T-helper 2 cell treated with Interferon-gamma antibody and Interleukin-4, amounts not matched to agents 5 μg/mL and 100 μg/mL, for 36 hours (primary cell): Measurements from ENCODE around the gene CCDC54.
"Not testable (repeated sequence)": the region's sequence is repeated elsewhere in the genome, so short reads cannot be mapped to it uniquely, and the experiment has no call there.

Experiments used
- DNase-seq: peaks from one replicate; pipeline ENCODE4 v3.0.0; 2021; ENCODE audit warnings: low spot score
- H3K27ac Mint-ChIP-seq: one replicate; pipeline ENCODE4 v1.8.0; 2021; ENCODE audit warnings: mild to moderate bottlenecking, mixed read lengths
- H3K27me3 Mint-ChIP-seq: one replicate; pipeline ENCODE4 v1.8.0; 2021; ENCODE audit warnings: low read depth, mixed read lengths
- H3K36me3 Mint-ChIP-seq: one replicate; pipeline ENCODE4 v1.8.0; 2021; ENCODE audit warnings: low read depth, mixed read lengths
- H3K4me1 Mint-ChIP-seq: one replicate; pipeline ENCODE4 v1.8.0; 2021; ENCODE audit warnings: low read depth, mixed read lengths
- H3K4me3 Mint-ChIP-seq: one replicate; pipeline ENCODE4 v1.8.0; 2022; ENCODE audit warnings: mild to moderate bottlenecking, moderate library complexity, mixed read lengths
- H3K9me3 Mint-ChIP-seq: one replicate; pipeline ENCODE4 v1.8.0; 2021; ENCODE audit warnings: mixed read lengths

Gene CCDC54

DNA sequence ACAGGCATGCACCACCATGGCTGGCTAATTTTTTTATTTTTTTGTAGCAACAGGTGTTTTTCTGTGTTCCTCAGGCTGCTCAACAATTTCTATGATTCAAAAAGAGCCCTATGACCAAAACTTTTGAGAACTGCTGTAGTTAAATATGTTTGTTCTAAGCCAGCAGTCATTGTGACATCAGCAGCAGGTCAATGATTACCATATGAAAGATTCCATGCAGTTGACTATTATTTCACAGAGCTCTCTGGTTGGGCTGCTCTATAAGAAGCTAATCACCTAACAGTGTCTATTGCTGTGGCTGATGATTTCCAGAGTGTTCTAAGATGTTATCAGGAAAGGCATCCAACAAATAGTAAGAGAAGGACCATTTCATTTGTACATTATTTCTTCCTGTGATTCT lies at the start of gene CCDC54:
TSS of gene CCDC54 (plus strand) at position 289 of the 400 bp plus-strand sequence. CDS start 149 bp downstream, outside the sequence.
- H3K4me1 Mint-ChIP-seq: no peaks in the 10 kb centered on the region
- DNase-seq: no peak
- H3K9me3 Mint-ChIP-seq: no peaks in the 10 kb centered on the region
- H3K27me3 Mint-ChIP-seq: peaks cover 23% of the 10 kb centered on the region
- no peak within 1 kb of the TSS for H3K27ac Mint-ChIP-seq
- H3K4me3 Mint-ChIP-seq: no peak within 1 kb of the TSS
- H3K36me3 Mint-ChIP-seq: no peaks in the 10 kb centered on the region

DNA sequence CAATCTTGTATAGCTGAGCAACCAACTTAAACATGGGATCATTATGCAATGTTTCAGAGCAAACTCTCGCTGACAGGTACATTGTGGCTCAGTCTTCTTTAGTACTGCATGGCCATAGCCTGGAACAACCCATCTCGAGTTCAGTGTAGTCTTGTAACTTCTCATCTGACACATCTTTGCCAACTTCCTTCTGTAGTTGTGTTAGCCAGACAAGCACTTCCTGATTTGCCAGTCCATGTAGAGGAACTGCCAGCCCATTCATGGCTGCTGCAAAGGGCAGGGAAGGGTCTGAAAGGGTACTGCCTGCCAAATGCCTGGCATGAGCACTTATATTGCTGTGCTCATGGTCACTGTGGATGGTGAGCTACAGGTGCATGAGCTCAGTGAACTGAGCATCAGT lies 49.2 kb upstream of the CCDC54 start:
- H3K9me3 Mint-ChIP-seq: no peaks in the 10 kb centered on the region
- DNase-seq: no peak
- H3K27ac Mint-ChIP-seq: no peak overlapping the region
- no peaks in the 10 kb centered on the region for H3K27me3 Mint-ChIP-seq
- H3K36me3 Mint-ChIP-seq: no peaks in the 10 kb centered on the region
- H3K4me3 Mint-ChIP-seq: no peak overlapping the region
- no peaks in the 10 kb centered on the region for H3K4me1 Mint-ChIP-seq

DNA sequence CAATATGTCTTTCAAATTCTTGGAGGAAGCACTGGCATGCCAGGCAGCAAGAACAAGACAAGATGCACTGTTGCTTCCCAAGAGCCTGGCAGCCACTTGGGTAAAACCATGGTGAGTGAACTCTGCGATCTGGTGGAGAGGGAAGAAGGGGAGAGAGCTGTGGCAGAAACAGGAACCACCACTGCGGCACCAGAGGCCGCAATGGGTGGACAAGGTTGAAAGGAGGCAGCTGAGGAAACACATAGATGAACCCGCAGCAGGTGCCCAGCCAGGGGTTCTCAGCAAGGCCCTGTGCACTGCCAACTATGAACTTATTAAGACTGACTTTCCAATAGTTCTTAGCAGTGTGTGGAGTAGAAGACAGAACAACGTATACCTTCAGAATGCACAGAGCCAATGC lies 48.2 kb upstream of the CCDC54 start:
- Mint-ChIP-seq H3K36me3 (no peaks in the 10 kb centered on the region), H3K27me3 (no peaks in the 10 kb centered on the region), H3K9me3 (no peaks in the 10 kb centered on the region), H3K4me3 (no peak overlapping the region), H3K27ac (no peak overlapping the region), H3K4me1 (no peaks in the 10 kb centered on the region)
- no peak for DNase-seq

DNA sequence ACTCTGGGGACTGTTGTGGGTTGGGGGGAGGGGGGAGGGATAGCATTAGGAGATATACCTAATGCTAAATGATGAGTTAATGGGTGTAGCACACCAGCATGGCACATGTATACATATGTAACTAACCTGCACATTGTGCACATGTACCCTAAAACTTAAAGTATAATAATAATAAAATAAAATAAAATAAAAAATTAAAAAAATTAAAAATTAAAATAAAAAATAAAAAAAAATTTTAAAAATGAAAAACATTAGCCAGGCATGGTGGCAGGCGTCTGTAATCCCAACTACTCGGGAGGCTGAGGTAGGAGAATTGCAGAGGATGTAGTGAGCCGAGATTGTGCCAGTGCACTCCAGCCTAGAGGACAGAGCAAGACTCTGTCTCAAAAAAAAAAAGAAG lies 37.5 kb upstream of the CCDC54 start:
- H3K4me3 Mint-ChIP-seq, H3K36me3 Mint-ChIP-seq, H3K27ac Mint-ChIP-seq, H3K9me3 Mint-ChIP-seq, H3K27me3 Mint-ChIP-seq, DNase-seq, H3K4me1 Mint-ChIP-seq: not testable (repeated sequence)

DNA sequence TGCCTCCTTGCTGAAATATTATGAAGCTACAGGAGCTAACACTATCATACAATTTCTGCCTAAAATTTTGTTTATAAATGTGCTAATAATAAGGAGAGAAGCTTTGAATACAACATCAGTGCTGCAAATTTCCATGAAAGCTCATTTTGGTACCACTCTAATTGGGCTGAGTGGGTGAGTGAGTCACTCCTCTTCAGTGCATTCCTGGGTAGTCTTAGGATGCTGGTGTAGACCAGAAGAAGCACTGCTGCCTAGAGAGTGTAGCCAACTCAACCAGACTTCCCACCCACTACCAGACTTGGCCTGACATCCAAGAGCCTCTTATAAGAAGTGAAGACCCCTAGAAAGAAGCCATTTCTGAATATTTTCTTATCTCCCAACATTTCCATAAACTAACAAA lies 32.5 kb upstream of the CCDC54 start:
- peaks cover 3% of the 10 kb centered on the region for H3K27me3 Mint-ChIP-seq
- no peak overlapping the region for H3K27ac Mint-ChIP-seq

DNA sequence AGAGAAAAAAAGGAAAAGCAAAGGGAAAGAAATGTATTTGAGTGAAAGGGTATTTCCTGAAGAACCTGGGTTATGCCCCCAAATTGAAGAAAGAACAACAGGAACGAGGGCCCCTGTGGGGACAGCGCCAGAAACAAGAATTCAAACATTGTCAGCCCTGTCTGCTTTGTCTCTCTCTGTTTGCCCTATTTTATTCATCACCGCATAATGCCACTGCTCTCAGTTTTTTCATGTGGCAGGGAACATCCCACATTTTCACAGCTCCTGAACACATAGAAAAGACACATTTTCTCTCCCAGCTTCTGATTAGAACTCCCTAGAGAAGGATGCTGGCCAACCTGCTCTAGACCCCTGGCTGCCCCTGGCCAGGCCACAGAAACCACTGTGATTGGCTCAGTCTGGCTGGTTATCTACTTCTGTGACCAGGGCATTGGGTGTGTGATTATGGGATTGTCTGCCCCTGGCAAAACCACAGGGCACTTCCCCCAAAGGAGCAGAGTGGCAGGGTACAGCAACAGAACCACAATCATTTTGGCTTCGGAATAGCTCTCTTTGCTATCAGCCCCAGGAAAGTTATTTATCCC lies 31.3 kb upstream of the CCDC54 start:
- H3K9me3 Mint-ChIP-seq: no peaks in the 10 kb centered on the region

More for the DNA sequence above, 32.5 kb upstream of the CCDC54 start:
- H3K36me3 Mint-ChIP-seq: no peaks in the 10 kb centered on the region
- H3K4me3 Mint-ChIP-seq: no peak overlapping the region
- no peaks in the 10 kb centered on the region for H3K4me1 Mint-ChIP-seq
- H3K9me3 Mint-ChIP-seq: no peaks in the 10 kb centered on the region
- no peak for DNase-seq

DNA sequence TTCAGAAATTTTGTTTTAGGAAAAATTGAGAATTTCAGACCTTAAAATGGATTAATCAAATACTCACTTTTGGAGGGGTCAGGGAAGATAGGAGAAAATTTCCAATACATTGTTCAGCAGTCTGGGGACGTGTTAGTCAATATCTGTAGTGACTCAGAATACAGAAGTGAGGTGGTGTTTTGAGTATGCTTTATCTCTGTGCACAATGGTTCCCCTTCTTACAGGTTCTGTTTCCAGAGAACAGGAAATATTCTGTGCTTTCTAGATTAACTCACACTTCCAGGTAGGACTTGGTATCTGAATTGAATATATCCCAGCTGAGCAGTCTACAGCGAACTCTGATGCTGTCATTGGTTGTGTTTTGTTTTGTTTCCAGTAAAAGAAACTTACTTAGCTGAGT lies 30.7 kb upstream of the CCDC54 start:
- DNase-seq: no peak
- Mint-ChIP-seq H3K27me3 (peaks cover 6% of the 10 kb centered on the region), H3K36me3 (no peaks in the 10 kb centered on the region), H3K4me3 (no peak overlapping the region), H3K27ac (no peak overlapping the region), H3K9me3 (no peaks in the 10 kb centered on the region), H3K4me1 (no peaks in the 10 kb centered on the region)

More for the DNA sequence above, 31.3 kb upstream of the CCDC54 start:
- DNase-seq: no peak
- no peak overlapping the region for H3K27ac Mint-ChIP-seq
- no peaks in the 10 kb centered on the region for H3K36me3 Mint-ChIP-seq
- H3K4me1 Mint-ChIP-seq: no peaks in the 10 kb centered on the region
- no peak overlapping the region for H3K4me3 Mint-ChIP-seq
- H3K27me3 Mint-ChIP-seq: peaks cover 4% of the 10 kb centered on the region

DNA sequence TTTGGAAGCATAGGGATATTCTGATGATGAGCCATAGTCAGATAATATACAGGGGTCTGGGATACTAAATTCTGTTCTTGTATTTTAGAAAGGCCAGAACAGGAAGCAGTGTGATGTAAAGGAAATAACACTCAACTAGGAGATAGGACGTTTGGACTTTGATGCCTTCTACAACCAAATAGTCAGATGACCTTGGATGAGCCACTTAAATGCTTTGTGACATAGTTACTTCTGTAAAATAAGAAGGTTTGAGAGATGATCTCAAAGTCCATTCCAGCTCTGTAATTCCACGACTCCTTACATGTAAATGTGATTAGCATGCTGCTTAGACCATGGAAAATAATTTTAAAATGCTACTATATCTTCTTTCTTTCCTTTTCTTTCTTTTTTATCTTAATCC lies 29.5 kb upstream of the CCDC54 start:
- no peak overlapping the region for H3K27ac Mint-ChIP-seq
- no peaks in the 10 kb centered on the region for H3K36me3 Mint-ChIP-seq
- peaks cover 6% of the 10 kb centered on the region for H3K27me3 Mint-ChIP-seq
- H3K4me1 Mint-ChIP-seq: no peaks in the 10 kb centered on the region
- no peak for DNase-seq
- no peak overlapping the region for H3K4me3 Mint-ChIP-seq
- no peaks in the 10 kb centered on the region for H3K9me3 Mint-ChIP-seq

DNA sequence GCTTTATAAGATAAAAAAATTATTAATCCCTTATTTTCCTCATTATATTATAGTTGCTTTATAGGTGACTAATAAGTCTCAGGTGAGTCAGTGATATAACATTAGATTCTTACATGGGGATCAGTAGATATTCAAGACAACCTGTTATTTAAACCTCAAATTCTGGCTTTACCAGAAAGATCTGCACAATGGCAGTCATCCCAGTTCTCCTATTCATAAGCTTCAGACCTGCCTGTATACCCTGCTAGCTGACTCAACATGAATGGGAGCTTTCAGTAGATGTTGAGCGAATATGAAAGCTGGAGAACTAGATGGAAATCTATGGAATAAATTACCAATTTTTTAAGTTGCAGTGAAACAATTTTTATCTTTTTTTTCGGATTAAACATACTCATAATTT lies 20.5 kb upstream of the CCDC54 start:
- Mint-ChIP-seq H3K4me1 (no peaks in the 10 kb centered on the region), H3K36me3 (no peaks in the 10 kb centered on the region), H3K9me3 (no peaks in the 10 kb centered on the region), H3K27ac (no peak overlapping the region), H3K27me3 (peaks cover 2% of the 10 kb centered on the region), H3K4me3 (no peak overlapping the region)
- DNase-seq: no peak

DNA sequence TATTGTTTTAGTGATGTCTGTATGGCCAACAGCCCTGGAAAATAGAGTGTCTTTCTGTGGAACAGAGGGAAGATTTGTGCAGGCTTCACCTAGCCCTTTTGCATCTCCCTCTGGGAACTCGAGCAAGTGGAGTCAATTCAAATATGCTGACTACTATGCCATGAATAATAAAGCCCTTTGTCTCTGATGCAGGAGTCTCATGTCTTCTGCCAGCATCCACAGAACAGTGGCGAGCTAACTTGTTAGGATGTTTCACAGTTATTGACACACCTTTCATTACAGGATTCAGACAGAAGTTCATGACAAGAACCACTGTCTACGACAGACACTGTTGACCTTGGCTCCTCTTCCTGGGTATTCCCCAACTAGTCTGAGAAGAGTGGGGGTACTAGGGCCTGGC lies 15.6 kb upstream of the CCDC54 start:
- no peak overlapping the region for H3K4me3 Mint-ChIP-seq
- no peaks in the 10 kb centered on the region for H3K4me1 Mint-ChIP-seq
- H3K27ac Mint-ChIP-seq: no peak overlapping the region
- DNase-seq: no peak
- H3K27me3 Mint-ChIP-seq: peaks cover 4% of the 10 kb centered on the region
- no peaks in the 10 kb centered on the region for H3K9me3 Mint-ChIP-seq
- no peaks in the 10 kb centered on the region for H3K36me3 Mint-ChIP-seq

DNA sequence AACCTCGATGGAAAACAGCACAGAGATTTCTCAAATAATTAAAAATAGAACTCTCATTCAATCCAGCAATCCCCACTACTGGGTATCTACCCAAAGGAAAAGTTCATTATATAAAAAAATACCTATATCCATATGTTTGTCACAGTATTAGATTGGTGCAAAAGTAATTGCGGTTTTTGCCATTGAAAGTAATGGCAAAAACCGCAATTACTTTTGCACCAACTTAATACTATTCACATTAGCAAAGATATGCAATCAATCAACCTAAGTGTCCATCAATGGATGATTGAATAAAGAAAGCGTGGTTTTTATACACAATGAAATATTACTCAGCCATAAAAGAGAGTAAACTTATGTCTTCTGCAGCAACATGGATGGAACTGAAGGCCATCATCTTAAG lies 12.2 kb upstream of the CCDC54 start:
- DNase-seq: no peak
- H3K27ac Mint-ChIP-seq: no peak overlapping the region
- peaks cover 8% of the 10 kb centered on the region for H3K27me3 Mint-ChIP-seq
- H3K9me3 Mint-ChIP-seq: no peaks in the 10 kb centered on the region
- H3K4me3 Mint-ChIP-seq: no peak overlapping the region
- H3K4me1 Mint-ChIP-seq: peaks cover 4% of the 10 kb centered on the region
- H3K36me3 Mint-ChIP-seq: no peaks in the 10 kb centered on the region

DNA sequence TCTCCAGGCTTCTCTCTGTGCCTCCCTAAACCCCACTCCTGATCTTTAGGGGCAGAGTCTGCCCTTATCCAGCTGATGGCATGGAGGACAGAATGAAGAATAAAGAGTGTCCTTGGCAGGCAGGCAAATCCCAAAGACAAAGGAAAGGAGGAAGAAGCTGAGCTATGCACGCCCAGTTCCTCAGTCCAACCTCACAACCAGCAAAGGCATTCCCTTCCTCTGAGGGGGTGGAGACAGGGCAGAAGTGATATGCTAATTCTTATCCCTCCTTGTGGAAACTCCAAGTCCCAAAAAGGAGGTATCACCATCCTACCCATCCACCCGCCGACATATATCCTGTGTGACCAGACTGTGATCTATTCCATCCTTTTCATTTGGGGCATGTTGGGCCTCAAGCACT lies 10.5 kb upstream of the CCDC54 start:
- DNase-seq: no peak
- Mint-ChIP-seq H3K27ac (no peak overlapping the region), H3K27me3 (peaks cover 16% of the 10 kb centered on the region), H3K4me3 (no peak overlapping the region), H3K4me1 (peaks cover 4% of the 10 kb centered on the region), H3K36me3 (no peaks in the 10 kb centered on the region), H3K9me3 (no peaks in the 10 kb centered on the region)

DNA sequence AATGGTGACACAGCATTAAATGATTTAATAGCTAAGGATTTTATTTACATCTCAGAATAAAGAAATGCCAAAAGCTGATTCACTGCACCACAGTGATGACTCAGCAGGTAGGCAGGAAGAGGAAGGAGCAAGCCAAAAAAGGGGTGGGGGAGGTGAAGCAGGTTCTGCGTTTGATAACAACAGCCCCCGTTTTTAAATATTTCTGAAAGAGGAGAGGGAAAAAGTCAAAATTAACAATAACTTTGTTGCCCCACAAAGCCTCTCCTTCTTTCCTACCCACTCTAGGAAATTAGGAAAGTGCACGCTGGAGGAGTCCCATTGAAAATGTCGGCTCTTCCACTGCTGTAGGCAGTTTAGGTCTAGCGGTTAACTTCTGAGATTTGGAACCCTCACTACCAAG lies 9.9 kb upstream of the CCDC54 start:
- Mint-ChIP-seq H3K36me3 (no peaks in the 10 kb centered on the region), H3K27ac (no peak overlapping the region), H3K9me3 (no peaks in the 10 kb centered on the region), H3K4me3 (no peak overlapping the region), H3K27me3 (peaks cover 16% of the 10 kb centered on the region), H3K4me1 (peaks cover 4% of the 10 kb centered on the region)
- no peak for DNase-seq

DNA sequence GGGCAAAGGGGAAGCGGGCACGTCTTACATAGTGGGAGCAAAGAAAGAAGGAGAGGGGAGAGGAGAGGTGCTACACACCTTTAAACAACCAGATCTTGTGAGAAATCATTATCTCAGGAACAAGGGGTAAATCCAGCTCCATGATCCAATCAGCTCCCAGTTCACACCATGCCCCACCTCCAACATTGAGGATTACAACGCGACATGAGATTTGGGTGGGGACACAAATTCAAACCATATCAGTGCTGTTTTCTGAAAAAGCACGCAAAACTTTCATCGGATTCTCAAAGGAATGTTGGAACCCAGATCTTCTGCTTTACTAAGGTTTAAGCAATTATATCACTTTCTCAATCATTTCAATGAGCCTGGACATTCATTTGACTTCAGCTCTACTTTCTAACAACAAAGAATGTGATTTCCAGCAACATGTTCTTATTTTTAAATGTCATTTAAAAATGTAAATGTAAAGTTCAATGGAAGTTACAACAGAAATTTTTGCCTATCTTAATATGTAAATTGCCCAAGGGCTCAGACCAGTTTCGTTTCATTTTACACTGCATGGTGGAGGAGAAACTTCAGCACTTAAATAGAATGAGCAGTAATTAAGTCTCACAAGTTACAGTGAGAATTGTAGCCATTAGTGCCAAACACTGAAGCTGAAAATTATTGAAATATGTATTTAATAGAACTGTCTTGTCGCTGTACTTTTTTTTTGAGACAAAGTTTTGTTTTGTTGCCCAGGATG lies 8.4 kb upstream of the CCDC54 start:
- no peak overlapping the region for H3K4me3 Mint-ChIP-seq
- no peaks in the 10 kb centered on the region for H3K9me3 Mint-ChIP-seq
- peaks cover 12% of the 10 kb centered on the region for H3K27me3 Mint-ChIP-seq
- no peak overlapping the region for H3K27ac Mint-ChIP-seq
- peaks cover 4% of the 10 kb centered on the region for H3K4me1 Mint-ChIP-seq
- DNase-seq: no peak
- no peaks in the 10 kb centered on the region for H3K36me3 Mint-ChIP-seq

DNA sequence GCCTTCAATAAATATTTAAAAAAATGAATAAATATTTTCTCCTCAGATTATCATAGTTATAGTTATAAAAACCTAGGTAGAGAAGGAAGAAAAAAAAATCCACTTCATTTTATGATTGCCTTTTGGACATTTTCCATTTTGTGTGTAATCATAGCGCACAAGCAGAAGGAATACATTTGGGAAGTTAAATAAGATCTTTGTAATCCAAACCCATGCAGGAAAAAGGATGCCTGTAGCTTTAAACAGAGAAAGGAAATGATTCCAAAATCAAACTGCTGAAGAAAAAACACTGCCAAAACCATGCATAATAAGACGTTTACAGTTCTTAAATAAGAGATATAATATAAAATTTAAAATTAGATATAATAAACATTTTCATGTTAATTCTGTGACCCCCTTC lies 7.4 kb upstream of the CCDC54 start:
- no peak for DNase-seq
- Mint-ChIP-seq H3K27me3 (peaks cover 13% of the 10 kb centered on the region), H3K36me3 (no peaks in the 10 kb centered on the region), H3K4me1 (peaks cover 4% of the 10 kb centered on the region), H3K9me3 (no peaks in the 10 kb centered on the region), H3K4me3 (no peak overlapping the region), H3K27ac (no peak overlapping the region)
